SK-N-SH (cell line): Measurements from ENCODE around the gene YARS2.

Experiments used
- CTCF ChIP-seq: fragments of 200-600 bp; sonication (generic); IDR thresholded peaks from 2 replicates; pipeline ENCODE4 v1.6.1; 2017; ENCODE audit warnings: antibody characterized with exemption, mild to moderate bottlenecking, moderate library complexity
- EP300 ChIP-seq, 2 experiments: IDR thresholded peaks; 2 replicates each; pipeline versions ENCODE4 v1.4.0 to v1.6.1; 2012; ENCODE audit warnings: borderline replicate concordance in 1 of 2, low read depth in 1 of 2, low read length in 1 of 2
- EZH2phosphoT487 ChIP-seq: fragments of 200-600 bp; sonication (generic); IDR thresholded peaks from 2 replicates; pipeline ENCODE4 v1.6.1; 2017; ENCODE audit warnings: low read depth, mixed run types, mild to moderate bottlenecking, antibody characterized with exemption, moderate library complexity, borderline replicate concordance
- FOXM1 ChIP-seq: IDR thresholded peaks from 2 replicates; pipeline ENCODE4 v1.4.0; 2012; ENCODE audit warnings: low read depth, mild to moderate bottlenecking
- MXI1 ChIP-seq: IDR thresholded peaks from 2 replicates; pipeline ENCODE4 v1.6.1; 2012; ENCODE audit warnings: mild to moderate bottlenecking, low read depth, low read length, improper control_type of control experiment
- NRF1 ChIP-seq: IDR thresholded peaks from 2 replicates; pipeline ENCODE4 v1.6.1; 2012; ENCODE audit warnings: low read depth, mild to moderate bottlenecking, low read length
- RCOR1 ChIP-seq: fragments of 150-350 bp; IDR thresholded peaks from 2 replicates; pipeline ENCODE4 v1.6.1; 2017; ENCODE audit warnings: antibody characterized with exemption, low read length
- TF ChIP-seq, protein P1 (sequence below): IDR thresholded peaks from 2 replicates; pipeline ENCODE4 v1.4.0; 2012; ENCODE audit warnings: low read depth, borderline replicate concordance
- TF ChIP-seq, protein P2 (sequence below): fragments of 150-350 bp; IDR thresholded peaks from 2 replicates; pipeline ENCODE4 v1.6.1; 2016; ENCODE audit warnings: mild to moderate bottlenecking, low read depth, low read length

DNA sequence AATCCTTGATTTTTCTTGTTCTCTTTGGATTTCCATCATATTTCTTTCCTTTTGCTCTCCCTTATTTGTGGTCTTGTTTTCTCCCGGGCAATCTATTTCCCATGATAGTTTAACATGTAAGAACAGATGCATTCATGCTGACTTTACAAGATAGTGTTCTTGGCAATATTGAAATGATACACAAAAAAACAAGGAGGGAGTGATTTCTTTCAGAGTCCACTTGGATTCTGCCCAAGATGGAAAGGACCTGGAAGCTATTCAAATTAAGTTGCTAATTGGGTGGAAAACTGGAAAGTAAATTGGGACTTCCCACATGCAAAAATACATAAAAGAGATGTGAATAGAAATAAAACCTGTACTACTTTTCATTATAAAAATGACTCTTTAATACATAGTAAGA lies 14.4 kb upstream of the YARS2 start:
- TF ChIP-seq EP300 (IDR thresholded peaks at IDR 0.05; ENCODE audit: borderline replicate concordance in 1 of 2, low read depth in 1 of 2, low read length in 1 of 2), result no peak
- TF ChIP-seq, protein P1, sequence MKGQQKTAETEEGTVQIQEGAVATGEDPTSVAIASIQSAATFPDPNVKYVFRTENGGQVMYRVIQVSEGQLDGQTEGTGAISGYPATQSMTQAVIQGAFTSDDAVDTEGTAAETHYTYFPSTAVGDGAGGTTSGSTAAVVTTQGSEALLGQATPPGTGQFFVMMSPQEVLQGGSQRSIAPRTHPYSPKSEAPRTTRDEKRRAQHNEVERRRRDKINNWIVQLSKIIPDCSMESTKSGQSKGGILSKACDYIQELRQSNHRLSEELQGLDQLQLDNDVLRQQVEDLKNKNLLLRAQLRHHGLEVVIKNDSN, result no peak
- TF ChIP-seq CTCF, result no peak
- no peak for TF ChIP-seq MXI1
- no peak for TF ChIP-seq EZH2phosphoT487
- TF ChIP-seq FOXM1, result no peak
- TF ChIP-seq, protein P2, sequence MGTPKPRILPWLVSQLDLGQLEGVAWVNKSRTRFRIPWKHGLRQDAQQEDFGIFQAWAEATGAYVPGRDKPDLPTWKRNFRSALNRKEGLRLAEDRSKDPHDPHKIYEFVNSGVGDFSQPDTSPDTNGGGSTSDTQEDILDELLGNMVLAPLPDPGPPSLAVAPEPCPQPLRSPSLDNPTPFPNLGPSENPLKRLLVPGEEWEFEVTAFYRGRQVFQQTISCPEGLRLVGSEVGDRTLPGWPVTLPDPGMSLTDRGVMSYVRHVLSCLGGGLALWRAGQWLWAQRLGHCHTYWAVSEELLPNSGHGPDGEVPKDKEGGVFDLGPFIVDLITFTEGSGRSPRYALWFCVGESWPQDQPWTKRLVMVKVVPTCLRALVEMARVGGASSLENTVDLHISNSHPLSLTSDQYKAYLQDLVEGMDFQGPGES, result no peak
- TF ChIP-seq RCOR1, result no peak
- TF ChIP-seq NRF1, result no peak
